Endothelial cell (in vitro differentiated cells): ENCODE results near the gene PISD. TPM values are rescaled to one million over a fixed set of nuclear protein-coding genes. Genes with fewer than 3 reads are reported as not detected.

ENCODE experiments used
- DNase-seq: peaks from one replicate; pipeline ENCODE4 v3.0.0; 2021; ENCODE audit warnings: low spot score
- H3K27ac Mint-ChIP-seq: one replicate; pipeline ENCODE4 v1.8.0; 2021; ENCODE audit warnings: mixed read lengths, inconsistent platforms; ENCODE audit not compliant: unreplicated experiment
- H3K27me3 Mint-ChIP-seq: one replicate; pipeline ENCODE4 v1.8.0; 2021; ENCODE audit warnings: mild to moderate bottlenecking, moderate library complexity, mixed read lengths, inconsistent platforms; ENCODE audit not compliant: unreplicated experiment
- H3K36me3 Mint-ChIP-seq: one replicate; pipeline ENCODE4 v1.8.0; 2021; ENCODE audit warnings: mild to moderate bottlenecking, low read depth, mixed read lengths, inconsistent platforms; ENCODE audit not compliant: unreplicated experiment
- H3K4me1 Mint-ChIP-seq: one replicate; pipeline ENCODE4 v1.8.0; 2021; ENCODE audit warnings: mild to moderate bottlenecking, mixed read lengths, inconsistent platforms; ENCODE audit not compliant: unreplicated experiment
- H3K4me3 Mint-ChIP-seq: one replicate; pipeline ENCODE4 v1.8.0; 2021; ENCODE audit warnings: mild to moderate bottlenecking, mixed read lengths, inconsistent platforms; ENCODE audit not compliant: unreplicated experiment
- H3K9me3 Mint-ChIP-seq: one replicate; pipeline ENCODE4 v1.8.0; 2021; ENCODE audit warnings: mixed read lengths, inconsistent platforms; ENCODE audit not compliant: unreplicated experiment
- total RNA-seq: library from RNA; stranded (reverse); fragmentation: NEBNext Ultra II Directional; extraction: Animal tissue kit (Norgen Biotek cat#: 25700); gene quantifications from one replicate; pipeline ENCODE4 v1.2.1, GENCODE V29; 2021; ENCODE audit not compliant: unreplicated experiment
- TF ChIP-seq, protein P1 (sequence below): fragments of 200-600 bp; sonication (generic); IDR thresholded peaks from one replicate; pipeline ENCODE4 v1.5.0; 2021; ENCODE audit warnings: antibody characterized with exemption; ENCODE audit not compliant: unreplicated experiment

Gene PISD
- total RNA-seq, 1 donor from 2014 or later: 53.0 TPM

DNA sequence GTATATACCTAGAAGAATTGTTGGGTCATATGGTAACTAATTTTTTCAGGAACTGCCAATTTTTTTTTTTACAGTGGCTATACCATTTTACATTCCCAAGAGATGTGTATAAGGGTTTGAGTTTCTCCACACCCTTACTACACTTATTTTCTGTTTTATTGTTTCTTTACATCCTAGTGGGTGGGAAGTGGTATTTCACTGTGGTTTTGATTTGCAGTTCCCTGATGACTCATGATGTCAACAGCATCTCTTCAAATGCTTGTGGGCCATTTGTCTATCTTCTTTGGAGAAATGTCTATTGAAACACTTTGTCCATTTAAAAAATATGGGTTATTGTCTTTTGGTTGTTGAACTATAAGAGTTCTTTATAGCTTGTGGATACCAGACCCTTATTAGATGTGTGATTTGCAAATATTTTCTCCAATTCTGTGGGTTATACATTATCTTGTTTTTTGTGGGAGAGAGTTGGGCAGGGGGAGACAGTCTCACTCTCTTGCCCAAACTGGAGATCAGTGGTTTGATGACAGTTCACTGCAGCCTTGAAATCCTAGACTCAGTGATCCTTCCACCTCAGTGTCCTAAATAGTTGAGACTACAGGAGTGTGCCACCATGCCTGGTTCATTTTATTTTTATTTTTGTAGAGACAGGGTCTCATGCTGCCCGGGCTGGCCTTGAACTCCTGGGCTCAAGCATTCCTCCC is 30.3 kb upstream of the PISD start:
- Mint-ChIP-seq H3K36me3 (peaks cover 25% of the 10 kb centered on the region), H3K9me3 (no peaks in the 10 kb centered on the region), H3K27ac (no peak overlapping the region)

DNA sequence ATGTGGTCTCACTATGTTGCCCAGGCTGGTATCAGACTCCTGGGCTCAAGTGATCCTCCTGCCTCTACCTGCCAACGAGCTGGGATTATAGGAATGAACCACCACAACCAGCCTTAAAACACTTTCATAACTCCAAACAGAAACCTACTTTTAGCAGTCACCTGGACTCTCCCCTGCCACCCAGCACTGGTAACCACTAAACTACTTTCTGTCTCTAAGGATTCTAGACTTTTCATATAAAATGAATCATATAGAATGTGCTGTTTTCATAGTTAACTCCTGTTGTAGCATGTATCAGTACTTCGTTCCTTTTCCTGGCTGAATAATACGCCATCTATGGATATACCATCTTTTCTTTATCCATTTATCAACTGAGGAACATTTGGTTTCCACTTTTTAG is 29.4 kb upstream of the PISD start:
- Mint-ChIP-seq H3K4me1 (peaks cover 9% of the 10 kb centered on the region), H3K9me3 (no peaks in the 10 kb centered on the region), H3K27ac (no peak overlapping the region), H3K36me3 (peaks cover 20% of the 10 kb centered on the region), H3K4me3 (no peak overlapping the region), H3K27me3 (no peaks in the 10 kb centered on the region)
- DNase-seq: no peak
- TF ChIP-seq, protein P1, sequence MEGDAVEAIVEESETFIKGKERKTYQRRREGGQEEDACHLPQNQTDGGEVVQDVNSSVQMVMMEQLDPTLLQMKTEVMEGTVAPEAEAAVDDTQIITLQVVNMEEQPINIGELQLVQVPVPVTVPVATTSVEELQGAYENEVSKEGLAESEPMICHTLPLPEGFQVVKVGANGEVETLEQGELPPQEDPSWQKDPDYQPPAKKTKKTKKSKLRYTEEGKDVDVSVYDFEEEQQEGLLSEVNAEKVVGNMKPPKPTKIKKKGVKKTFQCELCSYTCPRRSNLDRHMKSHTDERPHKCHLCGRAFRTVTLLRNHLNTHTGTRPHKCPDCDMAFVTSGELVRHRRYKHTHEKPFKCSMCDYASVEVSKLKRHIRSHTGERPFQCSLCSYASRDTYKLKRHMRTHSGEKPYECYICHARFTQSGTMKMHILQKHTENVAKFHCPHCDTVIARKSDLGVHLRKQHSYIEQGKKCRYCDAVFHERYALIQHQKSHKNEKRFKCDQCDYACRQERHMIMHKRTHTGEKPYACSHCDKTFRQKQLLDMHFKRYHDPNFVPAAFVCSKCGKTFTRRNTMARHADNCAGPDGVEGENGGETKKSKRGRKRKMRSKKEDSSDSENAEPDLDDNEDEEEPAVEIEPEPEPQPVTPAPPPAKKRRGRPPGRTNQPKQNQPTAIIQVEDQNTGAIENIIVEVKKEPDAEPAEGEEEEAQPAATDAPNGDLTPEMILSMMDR: no peak

More for the DNA sequence above, 30.3 kb upstream of the PISD start:
- no peak for DNase-seq
- H3K4me1 Mint-ChIP-seq: peaks cover 9% of the 10 kb centered on the region
- TF ChIP-seq, protein P1: no peak
- H3K4me3 Mint-ChIP-seq: no peak overlapping the region
- H3K27me3 Mint-ChIP-seq: no peaks in the 10 kb centered on the region

DNA sequence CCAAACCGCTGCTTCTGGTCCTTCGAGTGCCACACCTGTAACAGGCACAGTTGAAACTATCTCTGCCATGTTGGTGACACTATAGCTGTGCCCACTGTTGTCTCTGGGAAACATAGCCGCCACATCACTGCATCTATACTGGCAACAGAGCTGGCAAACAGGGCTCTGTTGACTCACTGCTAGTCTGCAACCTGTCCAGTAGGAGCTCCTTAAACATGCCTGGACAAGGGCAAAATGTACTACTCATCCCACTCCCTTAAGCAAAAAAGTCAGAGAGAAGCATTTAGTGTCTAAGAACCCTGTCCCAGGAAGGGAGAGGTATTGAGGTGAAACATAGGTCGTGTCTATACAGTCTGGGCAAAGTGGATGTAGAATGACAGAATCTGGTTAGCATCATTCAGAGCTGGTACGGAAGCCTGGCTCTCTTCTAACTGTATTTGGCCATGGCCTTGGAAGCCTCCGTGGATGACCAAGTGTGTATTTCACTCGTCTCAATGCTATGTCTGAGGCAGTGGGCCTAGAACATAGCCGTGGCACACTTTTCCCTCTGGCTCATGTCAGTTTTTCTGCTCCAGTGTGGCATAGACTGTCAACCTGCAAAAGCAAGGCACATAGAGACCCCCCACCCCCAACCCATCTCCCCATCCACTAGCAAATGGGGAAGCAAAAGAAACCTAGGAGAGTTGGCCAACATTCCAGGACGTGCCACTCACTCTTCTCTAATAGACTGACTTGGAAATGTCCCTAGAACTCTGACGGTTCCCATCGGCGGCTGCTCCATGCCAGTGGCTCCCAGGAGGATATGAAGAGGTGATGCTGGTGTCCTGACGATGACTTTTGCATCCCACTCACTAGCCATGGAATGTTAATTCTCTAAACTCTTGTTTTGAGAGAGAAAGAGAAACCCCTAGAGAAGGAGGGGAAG is 21.4 kb upstream of the PISD start:
- peaks cover 26% of the 10 kb centered on the region for H3K36me3 Mint-ChIP-seq
- peak overlapping the region; percentile 9 for H3K27ac Mint-ChIP-seq
- no peak for DNase-seq
- no peaks in the 10 kb centered on the region for H3K27me3 Mint-ChIP-seq
- H3K4me3 Mint-ChIP-seq: no peak overlapping the region
- H3K9me3 Mint-ChIP-seq: no peaks in the 10 kb centered on the region
- TF ChIP-seq, protein P1: no peak
- no peaks in the 10 kb centered on the region for H3K4me1 Mint-ChIP-seq

DNA sequence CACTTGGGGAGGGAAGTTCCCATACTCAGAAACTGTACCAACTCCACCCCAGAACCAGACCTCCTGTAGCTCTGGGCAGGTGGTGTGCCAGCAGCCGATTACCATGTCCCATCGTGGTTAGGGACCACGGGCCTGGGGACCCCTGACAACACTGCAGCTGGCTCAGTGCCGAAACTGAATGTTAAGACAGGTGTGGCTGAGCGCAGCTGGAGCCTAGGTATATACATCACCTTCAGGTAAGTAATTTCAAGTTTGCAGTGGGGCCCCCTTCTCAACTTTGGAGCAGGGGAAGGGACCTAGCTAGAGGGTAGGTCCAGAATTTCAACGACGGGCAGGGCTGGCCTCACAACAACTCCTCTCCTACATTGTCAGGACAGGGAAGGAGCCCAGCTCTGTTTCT is 20.7 kb upstream of the PISD start:
- Mint-ChIP-seq H3K4me3 (no peak overlapping the region), H3K27me3 (no peaks in the 10 kb centered on the region), H3K27ac (no peak overlapping the region), H3K36me3 (peaks cover 22% of the 10 kb centered on the region), H3K4me1 (no peaks in the 10 kb centered on the region), H3K9me3 (no peaks in the 10 kb centered on the region)
- TF ChIP-seq, protein P1: no peak
- DNase-seq: no peak
